ENCODE measurements around the gene SMARCA1. TPM values are rescaled to one million over a fixed set of nuclear protein-coding genes. Genes with fewer than 3 reads are reported as not detected.

SMARCA1 gene
- polyA plus RNA-seq, 2 donors: 2.6 to 4.8 TPM

DNA sequence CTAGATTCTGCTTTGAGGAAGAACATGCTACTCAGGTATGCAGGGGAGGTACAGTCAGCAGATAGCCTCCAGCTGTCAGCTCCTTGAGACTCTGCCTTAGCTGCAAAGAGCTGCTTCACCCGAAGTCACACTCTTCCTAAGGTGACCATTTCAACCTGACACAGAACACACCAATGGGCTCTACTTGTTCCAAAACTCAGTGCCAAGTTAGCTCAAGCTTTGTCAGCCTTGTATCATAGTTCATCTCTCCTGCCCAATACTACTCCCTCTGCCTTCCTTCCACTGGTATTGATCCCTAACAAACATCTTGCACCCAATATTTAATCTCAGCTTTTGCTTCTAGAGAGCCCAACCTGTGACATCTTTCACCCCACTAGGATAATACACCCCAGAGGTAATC is 7.8 kb upstream of the SMARCA1 start:
- WGBS, 2 donors: 43 to 55% methylated on average over 1 of the region's 1 CpG
- Histone ChIP-seq H3K9me3 (ENCODE audit: control insufficient read depth in 2 of 2, insufficient read depth in 1 of 2, low read depth in 1 of 2, low read length in 1 of 2) (no peaks in the 10 kb centered on the region), H3K4me1 (ENCODE audit: control insufficient read depth in 2 of 2, insufficient read depth in 2 of 2, low read length in 1 of 2) (no peaks in the 10 kb centered on the region), H3K27ac (ENCODE audit: low read depth in 2 of 2, low read length in 1 of 2) (no peak overlapping the region), H3K4me3 (ENCODE audit: low read depth in 1 of 2, low read length in 2 of 2) (no peak overlapping the region), H3K27me3 (ENCODE audit: control insufficient read depth in 1 of 2, insufficient read depth in 2 of 2, low read length in 2 of 2) (no peaks in the 10 kb centered on the region), H3K36me3 (ENCODE audit: control insufficient read depth in 2 of 2, insufficient read depth in 2 of 2, low read length in 1 of 2) (no peaks in the 10 kb centered on the region)

DNA sequence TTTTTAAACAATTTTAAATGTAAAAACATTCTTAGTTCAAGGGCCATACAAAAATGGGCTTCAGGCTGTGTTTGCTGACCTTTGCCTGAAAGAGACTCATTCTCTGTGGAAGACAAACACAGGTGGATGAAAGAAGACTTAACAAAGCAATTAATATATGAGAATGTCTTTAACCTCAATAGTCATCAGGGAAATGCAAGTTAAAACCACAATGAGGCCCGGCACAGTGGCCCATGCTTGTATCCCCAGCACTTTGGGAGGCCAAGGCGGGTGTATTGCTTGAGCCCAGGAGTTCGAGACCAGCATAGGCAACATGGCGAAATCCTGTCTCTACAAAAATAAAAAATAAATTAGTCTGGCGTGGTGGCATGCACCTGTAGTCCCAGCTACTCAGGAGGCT is 7.1 kb upstream of the SMARCA1 start:
- H3K27me3 ChIP-seq (ENCODE audit: control insufficient read depth in 1 of 2, insufficient read depth in 2 of 2, low read length in 2 of 2): no peaks in the 10 kb centered on the region

DNA sequence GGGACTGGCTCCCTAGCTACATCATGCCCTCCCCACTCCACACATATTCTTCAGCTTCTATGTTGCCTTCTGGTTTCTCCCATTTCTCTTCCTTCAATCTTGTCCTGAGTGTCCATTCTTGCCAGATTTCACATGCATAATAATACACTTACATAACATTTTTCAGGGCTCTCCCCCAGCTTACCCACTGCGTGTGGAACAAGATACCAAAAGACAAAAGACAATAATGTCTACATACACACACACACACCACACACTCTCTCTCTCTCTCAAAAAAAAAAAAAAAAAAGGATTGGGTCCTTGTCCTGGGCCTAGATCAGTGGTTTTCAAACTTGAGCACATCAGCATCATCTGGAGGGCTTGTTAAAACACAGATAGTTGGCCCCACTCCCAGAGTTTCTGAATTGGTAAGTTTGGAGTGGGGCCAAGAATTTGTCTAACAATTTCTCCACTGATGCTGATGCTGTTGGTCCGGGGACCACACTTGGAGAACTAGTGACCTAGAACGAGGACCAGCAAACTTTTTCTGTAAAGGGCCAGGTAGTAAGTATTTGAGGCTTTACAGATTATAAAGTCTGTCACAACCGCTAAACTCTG is 6.5 kb upstream of the SMARCA1 start:
- H3K27ac ChIP-seq (ENCODE audit: low read depth in 2 of 2, low read length in 1 of 2): no peak overlapping the region
- 29 to 45% methylated on average over 4 of the region's 4 CpGs for WGBS, 2 donors
- H3K36me3 ChIP-seq (ENCODE audit: control insufficient read depth in 2 of 2, insufficient read depth in 2 of 2, low read length in 1 of 2): no peaks in the 10 kb centered on the region
- no peak overlapping the region for H3K4me3 ChIP-seq (ENCODE audit: low read depth in 1 of 2, low read length in 2 of 2)
- no peaks in the 10 kb centered on the region for H3K27me3 ChIP-seq (ENCODE audit: control insufficient read depth in 1 of 2, insufficient read depth in 2 of 2, low read length in 2 of 2)
- H3K9me3 ChIP-seq (ENCODE audit: control insufficient read depth in 2 of 2, insufficient read depth in 1 of 2, low read depth in 1 of 2, low read length in 1 of 2): no peaks in the 10 kb centered on the region
- no peaks in the 10 kb centered on the region for H3K4me1 ChIP-seq (ENCODE audit: control insufficient read depth in 2 of 2, insufficient read depth in 2 of 2, low read length in 1 of 2)

More for the DNA sequence above, 7.1 kb upstream of the SMARCA1 start:
- Histone ChIP-seq H3K4me3 (ENCODE audit: low read depth in 1 of 2, low read length in 2 of 2) (no peak overlapping the region), H3K4me1 (ENCODE audit: control insufficient read depth in 2 of 2, insufficient read depth in 2 of 2, low read length in 1 of 2) (no peaks in the 10 kb centered on the region), H3K27ac (ENCODE audit: low read depth in 2 of 2, low read length in 1 of 2) (no peak overlapping the region), H3K36me3 (ENCODE audit: control insufficient read depth in 2 of 2, insufficient read depth in 2 of 2, low read length in 1 of 2) (no peaks in the 10 kb centered on the region), H3K9me3 (ENCODE audit: control insufficient read depth in 2 of 2, insufficient read depth in 1 of 2, low read depth in 1 of 2, low read length in 1 of 2) (no peaks in the 10 kb centered on the region)
- 75 to 92% methylated on average over 5 of the region's 5 CpGs for WGBS, 2 donors

DNA sequence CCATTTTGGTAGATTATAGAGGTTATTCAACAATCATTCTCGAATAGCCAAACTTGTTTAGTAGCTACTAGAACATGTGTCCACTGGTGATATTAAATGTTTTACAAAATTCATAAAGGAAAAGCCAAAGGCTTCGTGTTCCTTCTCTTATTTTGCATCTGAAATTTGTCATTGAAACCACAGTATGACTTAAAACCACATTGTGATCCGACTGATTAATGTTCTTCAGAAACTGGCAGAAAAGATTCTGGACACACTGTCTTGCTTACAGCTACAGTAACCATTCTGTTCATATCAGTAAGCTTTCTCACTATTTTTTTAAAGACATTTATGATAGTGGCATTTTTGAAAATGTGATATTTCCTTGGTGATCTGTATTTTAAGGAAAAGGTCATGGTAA is 2.6 kb upstream of the SMARCA1 start:
- H3K27me3 ChIP-seq (ENCODE audit: control insufficient read depth in 1 of 2, insufficient read depth in 2 of 2, low read length in 2 of 2): no peaks in the 10 kb centered on the region
- WGBS, 2 donors: 52 to 64% methylated on average over 3 of the region's 3 CpGs
- no peaks in the 10 kb centered on the region for H3K9me3 ChIP-seq (ENCODE audit: control insufficient read depth in 2 of 2, insufficient read depth in 1 of 2, low read depth in 1 of 2, low read length in 1 of 2)
- no peaks in the 10 kb centered on the region for H3K36me3 ChIP-seq (ENCODE audit: control insufficient read depth in 2 of 2, insufficient read depth in 2 of 2, low read length in 1 of 2)
- H3K4me1 ChIP-seq (ENCODE audit: control insufficient read depth in 2 of 2, insufficient read depth in 2 of 2, low read length in 1 of 2): no peaks in the 10 kb centered on the region
- no peak overlapping the region for H3K4me3 ChIP-seq (ENCODE audit: low read depth in 1 of 2, low read length in 2 of 2)
- no peak overlapping the region for H3K27ac ChIP-seq (ENCODE audit: low read depth in 2 of 2, low read length in 1 of 2)

DNA sequence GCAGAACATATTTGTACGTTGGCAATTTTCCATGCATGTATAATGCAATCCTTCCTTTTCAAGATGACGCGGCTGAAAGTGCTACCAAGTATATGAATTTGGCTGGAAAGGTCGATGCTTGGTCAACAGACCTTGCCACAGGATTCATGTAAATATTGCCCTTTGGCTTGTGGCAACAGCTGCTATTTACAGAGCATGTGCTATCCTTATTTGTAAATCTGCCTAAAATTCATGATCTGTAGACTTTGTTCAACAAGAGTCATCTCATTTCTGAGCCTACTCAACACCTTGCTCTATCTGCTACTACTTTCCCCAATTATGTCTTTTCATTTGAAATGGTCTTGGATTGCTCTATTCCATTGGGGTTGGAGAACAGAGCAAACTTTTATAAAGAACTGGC is 1.9 kb upstream of the SMARCA1 start:
- Histone ChIP-seq H3K27me3 (ENCODE audit: control insufficient read depth in 1 of 2, insufficient read depth in 2 of 2, low read length in 2 of 2) (no peaks in the 10 kb centered on the region), H3K9me3 (ENCODE audit: control insufficient read depth in 2 of 2, insufficient read depth in 1 of 2, low read depth in 1 of 2, low read length in 1 of 2) (no peaks in the 10 kb centered on the region), H3K27ac (ENCODE audit: low read depth in 2 of 2, low read length in 1 of 2) (no peak overlapping the region), H3K4me1 (ENCODE audit: control insufficient read depth in 2 of 2, insufficient read depth in 2 of 2, low read length in 1 of 2) (no peaks in the 10 kb centered on the region), H3K36me3 (ENCODE audit: control insufficient read depth in 2 of 2, insufficient read depth in 2 of 2, low read length in 1 of 2) (no peaks in the 10 kb centered on the region), H3K4me3 (ENCODE audit: low read depth in 1 of 2, low read length in 2 of 2) (no peak overlapping the region)
- WGBS, 2 donors: 52 to 60% methylated on average over 4 of the region's 4 CpGs

DNA sequence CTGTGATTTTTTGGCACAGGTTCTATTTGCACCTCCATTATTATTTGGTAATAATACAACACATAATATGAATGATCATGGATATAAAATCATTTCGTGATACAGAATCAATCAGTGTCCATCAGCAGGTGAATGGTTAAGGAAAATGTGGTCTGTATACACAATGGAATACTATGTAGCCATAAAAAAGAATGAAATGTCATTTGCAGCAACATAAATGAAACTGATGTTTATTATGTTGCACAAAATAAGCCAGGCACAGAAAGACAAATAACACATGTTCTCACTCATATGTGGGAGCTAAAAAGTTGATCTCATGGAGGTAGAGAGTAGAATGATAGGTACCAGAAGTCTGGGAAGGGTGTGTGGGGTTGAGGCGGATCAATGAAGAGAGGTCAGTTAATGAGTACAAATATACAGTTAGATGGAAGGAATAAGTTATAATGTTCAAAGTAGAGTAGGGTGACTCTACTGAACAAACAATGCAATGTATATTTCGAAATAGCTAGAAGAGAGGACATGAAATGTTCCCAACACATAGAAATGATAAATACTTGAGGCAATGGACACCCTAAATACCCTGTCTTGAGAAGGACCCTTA is 1.1 kb upstream of the SMARCA1 start:
- no peaks in the 10 kb centered on the region for H3K36me3 ChIP-seq (ENCODE audit: control insufficient read depth in 2 of 2, insufficient read depth in 2 of 2, low read length in 1 of 2)
- no peak overlapping the region for H3K4me3 ChIP-seq (ENCODE audit: low read depth in 1 of 2, low read length in 2 of 2)
- no peaks in the 10 kb centered on the region for H3K4me1 ChIP-seq (ENCODE audit: control insufficient read depth in 2 of 2, insufficient read depth in 2 of 2, low read length in 1 of 2)
- H3K27ac ChIP-seq (ENCODE audit: low read depth in 2 of 2, low read length in 1 of 2): no peak overlapping the region
- no peaks in the 10 kb centered on the region for H3K27me3 ChIP-seq (ENCODE audit: control insufficient read depth in 1 of 2, insufficient read depth in 2 of 2, low read length in 2 of 2)
- 77 to 94% methylated on average over 3 of the region's 3 CpGs for WGBS, 2 donors
- H3K9me3 ChIP-seq (ENCODE audit: control insufficient read depth in 2 of 2, insufficient read depth in 1 of 2, low read depth in 1 of 2, low read length in 1 of 2): no peaks in the 10 kb centered on the region

DNA sequence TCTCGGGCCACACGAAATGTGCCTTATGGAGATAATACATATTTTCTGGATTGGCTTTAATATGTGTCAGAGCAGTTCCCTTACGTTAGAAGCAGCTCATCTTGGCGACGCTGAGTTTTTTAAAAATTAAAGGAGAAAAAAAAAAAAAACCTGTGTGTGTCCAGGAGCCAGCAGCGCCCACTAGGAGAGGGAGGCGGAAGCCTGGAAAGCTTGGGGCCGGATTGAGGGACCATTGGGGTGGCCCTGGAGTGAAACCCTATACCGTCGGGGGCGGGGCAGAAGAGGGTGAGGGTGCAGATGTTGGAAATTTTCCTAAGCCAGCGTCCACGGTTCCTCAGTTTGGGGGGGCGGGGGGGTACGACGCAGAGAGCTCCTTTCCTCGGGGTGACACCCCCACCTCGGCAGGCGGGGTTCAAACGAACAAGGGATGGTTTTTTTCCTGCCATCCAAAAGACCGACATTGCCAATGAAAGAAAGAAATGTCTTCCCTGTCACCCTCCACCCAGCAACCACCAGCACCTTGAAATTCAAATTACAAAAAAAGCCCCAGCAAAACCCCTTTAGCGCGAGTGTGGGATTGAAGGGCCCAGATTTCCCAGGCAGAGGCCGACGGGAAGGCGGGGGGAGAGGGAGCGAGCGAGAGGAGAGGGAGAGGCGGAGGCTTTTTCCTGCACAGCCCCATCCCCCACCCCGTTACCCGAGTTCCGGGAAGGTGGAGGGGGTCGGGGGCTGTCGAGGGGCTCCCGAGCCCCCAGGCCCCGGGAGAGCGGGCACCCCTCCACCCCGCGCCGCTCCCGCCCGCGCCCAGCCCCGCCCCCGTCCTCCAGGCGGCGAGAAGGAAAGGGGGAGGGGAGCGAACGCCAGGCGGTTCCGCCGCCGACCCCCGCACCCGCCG is 859 bp downstream of the SMARCA1 start:
- H3K4me1 ChIP-seq (ENCODE audit: control insufficient read depth in 2 of 2, insufficient read depth in 2 of 2, low read length in 1 of 2): no peaks in the 10 kb centered on the region
- WGBS, 2 donors: 1 to 27% methylated on average over 46 to 52 of the region's 56 CpGs
- H3K4me3 ChIP-seq (ENCODE audit: low read depth in 1 of 2, low read length in 2 of 2): peak overlapping the region; percentile 52 to 81
- no peaks in the 10 kb centered on the region for H3K9me3 ChIP-seq (ENCODE audit: control insufficient read depth in 2 of 2, insufficient read depth in 1 of 2, low read depth in 1 of 2, low read length in 1 of 2)
- H3K36me3 ChIP-seq (ENCODE audit: control insufficient read depth in 2 of 2, insufficient read depth in 2 of 2, low read length in 1 of 2): no peaks in the 10 kb centered on the region
- H3K27ac ChIP-seq (ENCODE audit: low read depth in 2 of 2, low read length in 1 of 2): peak overlapping the region; percentile 70 to 77
- no peaks in the 10 kb centered on the region for H3K27me3 ChIP-seq (ENCODE audit: control insufficient read depth in 1 of 2, insufficient read depth in 2 of 2, low read length in 2 of 2)

DNA sequence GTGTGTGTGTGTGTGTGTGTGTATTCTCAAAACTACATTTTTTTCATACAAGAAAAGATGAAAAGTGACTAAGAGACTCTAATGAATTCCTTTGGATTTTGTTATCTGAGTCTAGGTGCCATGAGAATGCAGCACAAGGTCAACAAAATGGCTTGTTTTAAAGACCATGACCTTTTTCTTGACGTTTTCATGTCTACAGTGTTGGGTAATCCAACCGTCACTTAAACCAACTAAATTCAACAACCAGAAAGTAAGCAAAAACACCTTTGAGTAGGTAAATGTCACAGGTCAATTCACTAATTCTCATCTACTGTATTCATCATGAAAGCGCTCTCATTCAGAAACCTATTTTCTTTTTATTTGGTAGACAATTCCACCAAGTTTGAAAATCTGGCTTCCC is 3.1 kb downstream of the SMARCA1 start:
- Histone ChIP-seq H3K27me3 (ENCODE audit: control insufficient read depth in 1 of 2, insufficient read depth in 2 of 2, low read length in 2 of 2) (no peaks in the 10 kb centered on the region), H3K4me3 (ENCODE audit: low read depth in 1 of 2, low read length in 2 of 2) (peak overlapping the region in 1 of 2 donors; percentile 19), H3K9me3 (ENCODE audit: control insufficient read depth in 2 of 2, insufficient read depth in 1 of 2, low read depth in 1 of 2, low read length in 1 of 2) (no peaks in the 10 kb centered on the region), H3K27ac (ENCODE audit: low read depth in 2 of 2, low read length in 1 of 2) (no peak overlapping the region), H3K4me1 (ENCODE audit: control insufficient read depth in 2 of 2, insufficient read depth in 2 of 2, low read length in 1 of 2) (no peaks in the 10 kb centered on the region), H3K36me3 (ENCODE audit: control insufficient read depth in 2 of 2, insufficient read depth in 2 of 2, low read length in 1 of 2) (no peaks in the 10 kb centered on the region)
- 56 to 76% methylated on average over 3 of the region's 3 CpGs for WGBS, 2 donors

DNA sequence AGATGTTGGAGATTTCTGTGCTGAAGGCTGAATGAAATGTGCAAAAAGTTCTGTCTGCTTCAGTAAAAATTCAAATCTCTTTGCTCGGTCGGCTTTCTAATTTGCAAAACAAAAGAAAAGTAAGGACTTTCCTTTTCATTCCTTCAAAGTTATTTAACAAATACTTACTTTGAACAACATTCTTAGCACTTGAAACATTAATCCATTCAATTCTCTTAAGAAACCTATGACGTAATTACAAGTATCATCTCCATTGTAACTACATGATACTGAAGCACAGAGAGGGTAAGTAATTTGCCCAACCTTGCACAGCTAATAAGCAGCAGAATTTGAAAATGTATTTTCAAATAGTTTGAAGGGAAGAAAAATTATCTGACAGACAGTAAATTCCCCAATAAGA is 6.9 kb downstream of the SMARCA1 start:
- 69 to 88% methylated on average over 3 of the region's 3 CpGs for WGBS, 2 donors
- H3K36me3 ChIP-seq (ENCODE audit: control insufficient read depth in 2 of 2, insufficient read depth in 2 of 2, low read length in 1 of 2): no peaks in the 10 kb centered on the region
- H3K4me3 ChIP-seq (ENCODE audit: low read depth in 1 of 2, low read length in 2 of 2): no peak overlapping the region
- H3K4me1 ChIP-seq (ENCODE audit: control insufficient read depth in 2 of 2, insufficient read depth in 2 of 2, low read length in 1 of 2): no peaks in the 10 kb centered on the region
- H3K27me3 ChIP-seq (ENCODE audit: control insufficient read depth in 1 of 2, insufficient read depth in 2 of 2, low read length in 2 of 2): no peaks in the 10 kb centered on the region
- no peaks in the 10 kb centered on the region for H3K9me3 ChIP-seq (ENCODE audit: control insufficient read depth in 2 of 2, insufficient read depth in 1 of 2, low read depth in 1 of 2, low read length in 1 of 2)
- H3K27ac ChIP-seq (ENCODE audit: low read depth in 2 of 2, low read length in 1 of 2): no peak overlapping the region
